H1 (cell line): ENCODE results near the gene HOXA13. TPM values are rescaled to one million over a fixed set of nuclear protein-coding genes. Genes with fewer than 3 reads are reported as not detected.

Source experiments
- CTCF ChIA-PET: fragments of 300-600 bp; sonication (Branson Sonifier 250); formaldehyde crosslinking; loops from one replicate; lab custom pipeline; 2021; ENCODE audit not compliant: partially characterized antibody; lab: Charles Lee
- POLR2A ChIA-PET: fragments of 300-600 bp; sonication (Branson Sonifier 250); formaldehyde crosslinking; loops from one replicate; lab custom pipeline; 2021; ENCODE audit warnings: inconsistent platforms; ENCODE audit not compliant: partially characterized antibody; lab: Charles Lee
- DNase-seq, 2 experiments: peaks; one replicate each; pipeline versions ENCODE4 v3.0.0 to v3.0.0-alpha.2; 2010 to 2022; ENCODE audit warnings: low spot score in 2 of 2, low read depth in 1 of 2, mixed read lengths in 1 of 2
- FAIRE-seq: peaks from 2 replicates; lab custom pipeline; 2011; peaks lifted over from hg19 to GRCh38; lab: Jason Lieb, UNC
- H2AFZ ChIP-seq: 2 replicates; pipeline ENCODE4 v1.8.1; 2012; ENCODE audit warnings: low read length, inconsistent platforms
- H2AK5ac ChIP-seq: 2 replicates; pipeline ENCODE4 v1.6.1; 2013; ENCODE audit warnings: low read depth, low read length
- H2BK120ac ChIP-seq: replicated peaks from 2 replicates; pipeline ENCODE3; 2013; ENCODE audit warnings: low read depth, low read length, inconsistent platforms
- H2BK12ac ChIP-seq: 2 replicates; pipeline ENCODE4 v1.6.1; 2013; ENCODE audit warnings: low read depth, low read length
- H2BK15ac ChIP-seq: 2 replicates; pipeline ENCODE4 v1.6.1; 2013; ENCODE audit warnings: low read length
- H2BK20ac ChIP-seq: 2 replicates; pipeline ENCODE4 v1.6.1; 2013; ENCODE audit warnings: low read length
- H2BK5ac ChIP-seq: 2 replicates; pipeline ENCODE4 v1.6.1; 2013; ENCODE audit warnings: low read depth, low read length
- H3K14ac ChIP-seq: 2 replicates; pipeline ENCODE4 v1.6.1; 2013; ENCODE audit warnings: inconsistent platforms; ENCODE audit not compliant: insufficient read length
- H3K18ac ChIP-seq: 2 replicates; pipeline ENCODE4 v1.6.1; 2013; ENCODE audit warnings: low read length; ENCODE audit errors: extremely low read depth
- H3K23ac ChIP-seq: 2 replicates; pipeline ENCODE4 v1.6.1; 2013; ENCODE audit warnings: inconsistent platforms; ENCODE audit not compliant: insufficient read length
- H3K23me2 ChIP-seq: 2 replicates; pipeline ENCODE4 v1.6.1; 2013; ENCODE audit warnings: low read depth, low read length
- H3K27ac ChIP-seq: 2 replicates; pipeline ENCODE4 v1.6.1; 2011; ENCODE audit warnings: low read depth, low read length, inconsistent platforms
- H3K27me3 ChIP-seq, 4 experiments: replicated peaks in 1 of 4; 1 replicate in 1 of 4; 2 replicates in 3 of 4; pipeline versions ENCODE4 v1.6.1 to v1.8.1; 2011 to 2013; ENCODE audit warnings: low read length in 3 of 4, mild to moderate bottlenecking in 3 of 4, inconsistent platforms in 2 of 4, mixed read lengths in 2 of 4, moderate library complexity in 1 of 4; ENCODE audit not compliant: control insufficient read depth in 3 of 4, insufficient read depth in 3 of 4; ENCODE audit errors: extremely low read depth in 1 of 4
- H3K36me3 ChIP-seq, 4 experiments: 2 replicates each; pipeline versions ENCODE4 v1.6.1 to v1.8.1; 2011 to 2013; ENCODE audit warnings: mild to moderate bottlenecking in 4 of 4, low read length in 3 of 4, moderate library complexity in 2 of 4, control low read depth in 1 of 4, inconsistent platforms in 1 of 4; ENCODE audit not compliant: insufficient read depth in 4 of 4, control insufficient read depth in 2 of 4
- H3K4ac ChIP-seq: replicated peaks from 2 replicates; pipeline ENCODE3; 2013; ENCODE audit warnings: low read length, low read depth, mixed read lengths, inconsistent platforms; ENCODE audit not compliant: insufficient read length
- H3K4me1 ChIP-seq, 4 experiments: replicated peaks in 1 of 4; 1 replicate in 1 of 4; 2 replicates in 3 of 4; pipeline versions ENCODE4 v1.6.1 to v1.8.1; 2011 to 2013; ENCODE audit warnings: low read length in 3 of 4, inconsistent platforms in 2 of 4, mixed read lengths in 1 of 4; ENCODE audit not compliant: insufficient read depth in 4 of 4, control insufficient read depth in 3 of 4
- H3K4me2 ChIP-seq, 2 experiments: 2 replicates each; pipeline versions ENCODE4 v1.6.1 to v1.8.1; 2011 to 2013; ENCODE audit warnings: low read depth in 2 of 2, low read length in 2 of 2, control low read depth in 1 of 2, inconsistent platforms in 1 of 2, mild to moderate bottlenecking in 1 of 2; ENCODE audit not compliant: insufficient read depth in 1 of 2
- H3K4me3 ChIP-seq, 4 experiments: fragments of 200-600, 300-600 bp in 1 of 4; sonication (generic), shearing (Covaris generic), sonication (Bioruptor Twin) in 1 of 4; 2 replicates each; pipeline versions ENCODE4 v1.5.1 to v1.8.1; 2011 to 2016; ENCODE audit warnings: low read length in 4 of 4, low read depth in 3 of 4, control low read depth in 2 of 4, inconsistent platforms in 2 of 4, mild to moderate bottlenecking in 2 of 4, mixed read lengths in 1 of 4, moderate library complexity in 1 of 4; ENCODE audit not compliant: insufficient read depth in 2 of 4; ENCODE audit errors: extremely low read depth in 1 of 4
- H3K56ac ChIP-seq: replicated peaks from 2 replicates; pipeline ENCODE3; 2013; ENCODE audit warnings: low read depth, mild to moderate bottlenecking, mixed read lengths, low read length, inconsistent platforms; ENCODE audit not compliant: insufficient read length
- H3K79me1 ChIP-seq: 2 replicates; pipeline ENCODE4 v1.6.1; 2013; ENCODE audit warnings: low read depth, low read length, control low read depth
- H3K79me2 ChIP-seq, 2 experiments: 2 replicates each; pipeline versions ENCODE4 v1.6.1 to v1.8.1; 2012 to 2013; ENCODE audit warnings: low read length in 2 of 2, mild to moderate bottlenecking in 2 of 2, inconsistent platforms in 1 of 2; ENCODE audit not compliant: insufficient read depth in 2 of 2, control insufficient read depth in 1 of 2
- H3K9ac ChIP-seq, 4 experiments: replicated peaks in 1 of 4; 1 replicate in 1 of 4; 2 replicates in 3 of 4; pipeline versions ENCODE4 v1.6.1 to v1.8.1; 2011 to 2013; ENCODE audit warnings: low read depth in 3 of 4, low read length in 3 of 4, control low read depth in 2 of 4, mild to moderate bottlenecking in 2 of 4, moderate library complexity in 2 of 4, inconsistent platforms in 1 of 4; ENCODE audit errors: extremely low read depth in 1 of 4
- H3K9me3 ChIP-seq, 2 experiments: 2 replicates each; pipeline versions ENCODE4 v1.6.1 to v1.8.1; 2012 to 2013; ENCODE audit warnings: mild to moderate bottlenecking in 2 of 2, moderate library complexity in 2 of 2, control low read depth in 1 of 2, inconsistent platforms in 1 of 2, low read depth in 1 of 2, low read length in 1 of 2, mixed read lengths in 1 of 2; ENCODE audit not compliant: insufficient read depth in 2 of 2
- H4K20me1 ChIP-seq, 2 experiments: replicated peaks in 1 of 2; 2 replicates each; pipeline versions ENCODE3 to v1.8.1; 2011 to 2013; ENCODE audit warnings: inconsistent platforms in 2 of 2, low read length in 2 of 2, mild to moderate bottlenecking in 1 of 2; ENCODE audit not compliant: insufficient read depth in 2 of 2, control insufficient read depth in 1 of 2
- H4K5ac ChIP-seq: 2 replicates; pipeline ENCODE4 v1.6.1; 2013; ENCODE audit warnings: low read length, low read depth, mixed read lengths, inconsistent platforms; ENCODE audit not compliant: insufficient read length
- H4K8ac ChIP-seq: 2 replicates; pipeline ENCODE4 v1.8.0; 2013; ENCODE audit warnings: mild to moderate bottlenecking, moderate library complexity, low read length, inconsistent platforms; ENCODE audit not compliant: insufficient read depth; ENCODE audit errors: extremely low read depth
- H4K91ac ChIP-seq: replicated peaks from 2 replicates; pipeline ENCODE3; 2013; ENCODE audit warnings: low read length, mixed read lengths, inconsistent platforms; ENCODE audit not compliant: insufficient read length
- CBX8 ChIP-seq: fragments of 300-800, 300-1000 bp; sonication (generic); IDR thresholded peaks from 2 replicates; pipeline ENCODE4 v1.7.1; 2016; ENCODE audit warnings: low read depth, low read length, borderline replicate concordance
- WGBS, 2 experiments: shearing (Covaris generic) in 1 of 2; methylation state at CpG; one replicate each; pipeline versions ENCODE4 v1.1.6 to v1.1.7; 2013 to 2015; ENCODE audit warnings: low lambda C conversion rate in 2 of 2, mixed read lengths in 2 of 2, inconsistent platforms in 1 of 2, low coverage in 1 of 2, missing lambda C conversion rate in 1 of 2; ENCODE audit not compliant: insufficient replicate concordance in 2 of 2, insufficient coverage in 1 of 2, insufficient read length in 1 of 2; ENCODE audit errors: extremely low coverage in 1 of 2, missing lambda C conversion rate in 1 of 2; 5-methylcytosine and 5-hydroxymethylcytosine counted together
- polyA plus RNA-seq, 7 experiments: library from polyadenylated mRNA; depleted of rRNA in 3 of 7; stranded (reverse) in 5 of 7; unstranded in 2 of 7; fragments of >200 nt in 5 of 7; fragments of 200-250 nt in 2 of 7; gene quantifications; 1 replicate in 5 of 7; 2 replicates in 1 of 7; 4 replicates in 1 of 7; pipeline versions ENCODE4 v1.2.1 to v1.2.3, GENCODE V29; 2011 to 2013; ENCODE audit warnings: missing spikeins in 2 of 7, mixed read lengths in 2 of 7
- total RNA-seq: library from RNA; stranded (reverse); fragmentation: NEBNext Ultra II Directional; extraction: Animal tissue kit (Norgen Biotek cat#: 25700); gene quantifications from 2 replicates; pipeline ENCODE4 v1.2.1, GENCODE V29; 2021

HOXA13 gene
- total and polyA plus RNA-seq, 2 of the 8 experiments (the other 6 are each of a cell fraction or from before 2014, with no cell fraction given): not detected

- Histone ChIP-seq H3K4me1 (peaks cover 0 to 9% (median 6%) of the 10 kb centered on the region in 4 experiments; a peak in 5 of 7 replicates), H3K36me3 (peaks cover 0 to 6% (median 0%) of the 10 kb centered on the region in 4 experiments; a peak in 1 of 8 replicates), H3K4me3 (no peak overlapping the region), H4K5ac (no peak overlapping the region), H2BK120ac (no peak overlapping the region), H3K18ac (no peak overlapping the region), H3K27ac (no peak overlapping the region), H3K23me2 (peaks cover 9% of the 10 kb centered on the region), H2BK5ac (no peak overlapping the region), H4K8ac (no peak overlapping the region; the same call in 1 of the 2 replicates), H3K4me2 (no peak overlapping the region), H2BK12ac (no peak overlapping the region), H4K20me1 (peaks cover 27 to 29% of the 10 kb centered on the region in 2 experiments), H4K91ac (no peak overlapping the region), H2AFZ (no peak overlapping the region), H3K23ac (no peak overlapping the region), H3K56ac (no peak overlapping the region), H3K4ac (no peak overlapping the region), H3K27me3 (peaks cover 97 to 100% (median 99%) of the 10 kb centered on the region in 4 experiments), H3K79me1 (no peaks in the 10 kb centered on the region), H2AK5ac (no peak overlapping the region), H3K9me3 (peaks cover 0 to 3% of the 10 kb centered on the region in 2 experiments; a peak in 1 of 4 replicates), H2BK15ac (no peak overlapping the region), H2BK20ac (no peak overlapping the region), H3K14ac (no peak overlapping the region), H3K79me2 (no peaks in the 10 kb centered on the region), H3K9ac (no peak overlapping the region)
- DNase-seq (no peak), FAIRE-seq (no peak)
- 60% methylated on average over 11 of the region's 11 CpGs; no CpG with 5 or more reads in 1 of the 2 experiments for WGBS, 2 experiments
- ChIA-PET POLR2A (no interaction called here), CTCF (interaction anchor here (1.1 to 12.5 kb wide), 11 partner anchors 8 to 453 kb away, joined by 3 to 123 read pairs (median 15); partner anchors contain the start of genes HOXA1, HOXA10 and HOXA3)
- TF ChIP-seq CBX8: no peak
Observed at GRCh38 chr7:27145914-27146412, 53.9 kb downstream of the HOXA13 start.
